A549 (cell line): ENCODE results near the gene TBX15.

ENCODE experiments used
- CHD2 ChIP-seq: fragments of 150-350 bp; IDR thresholded peaks from 2 replicates; pipeline ENCODE4 v1.6.1; 2014; ENCODE audit warnings: low read length; ENCODE audit not compliant: partially characterized antibody
- EP300 ChIP-seq, 2 experiments: fragments of >200 bp; sonication (Bioruptor Twin); formaldehyde crosslinking; IDR thresholded peaks; 2 replicates in 1 of 2; 3 replicates in 1 of 2; pipeline ENCODE4 v1.6.1; 2016 to 2017
- FOSL2 ChIP-seq, 2 experiments: fragments of 450-650 bp in 1 of 2; fragments of >200 bp in 1 of 2; sonication (Bioruptor Twin) in 1 of 2; formaldehyde crosslinking; IDR thresholded peaks; 2 replicates each; pipeline versions ENCODE4 v1.5.0 to v1.6.1; 2016 to 2020; ENCODE audit warnings: mild to moderate bottlenecking in 1 of 2, moderate library complexity in 1 of 2
- HOXB5 ChIP-seq: fragments of 250-450 bp; sonication (Bioruptor Pico); IDR thresholded peaks from 2 replicates; pipeline ENCODE4 v1.5.0; 2020; ENCODE audit warnings: mild to moderate bottlenecking, moderate library complexity
- JUN ChIP-seq, 2 experiments: fragments of >200 bp; sonication (Bioruptor Twin); formaldehyde crosslinking; IDR thresholded peaks; 2 replicates in 1 of 2; 3 replicates in 1 of 2; pipeline ENCODE4 v1.6.1; 2016 to 2017
- JUNB ChIP-seq: fragments of >200 bp; sonication (Bioruptor Twin); formaldehyde crosslinking; IDR thresholded peaks from 2 replicates; pipeline ENCODE4 v1.6.1; 2016
- KDM5A ChIP-seq: fragments of 200-600 bp; sonication (generic); IDR thresholded peaks from 2 replicates; pipeline ENCODE4 v1.6.1; 2016; ENCODE audit warnings: antibody characterized with exemption, mild to moderate bottlenecking
- NR3C1 ChIP-seq: fragments of >200 bp; sonication (Bioruptor Twin); formaldehyde crosslinking; IDR thresholded peaks from 3 replicates; pipeline ENCODE4 v1.6.1; 2017
- POLR2A ChIP-seq: IDR thresholded peaks from 2 replicates; pipeline ENCODE4 v1.6.1; 2012; ENCODE audit warnings: mild to moderate bottlenecking, low read length
- POLR2AphosphoS2 ChIP-seq: conservative IDR thresholded peaks from 2 replicates; pipeline ENCODE4 v1.6.1; 2012; ENCODE audit warnings: low read length, improper control_type of control experiment, inconsistent platforms
- RFX5 ChIP-seq: fragments of 450-650 bp; IDR thresholded peaks from 2 replicates; pipeline ENCODE4 v1.7.1; 2014; ENCODE audit warnings: antibody characterized with exemption, mild to moderate bottlenecking, moderate library complexity
- USF2 ChIP-seq: fragments of 450-650 bp; IDR thresholded peaks from 2 replicates; pipeline ENCODE4 v1.6.1; 2014; ENCODE audit warnings: antibody characterized with exemption
- TF ChIP-seq, protein P1 (sequence below): fragments of >200 bp; sonication (Bioruptor Twin); formaldehyde crosslinking; IDR thresholded peaks from 3 replicates; pipeline ENCODE4 v1.5.1; 2016
- TF ChIP-seq, protein P2 (sequence below): IDR thresholded peaks from 2 replicates; pipeline ENCODE4 v1.6.1; 2012

- TF ChIP-seq POLR2A: no peak
- TF ChIP-seq KDM5A: no peak
- TF ChIP-seq HOXB5 (CRISPR knock-in tag): no peak
- TF ChIP-seq, protein P1, sequence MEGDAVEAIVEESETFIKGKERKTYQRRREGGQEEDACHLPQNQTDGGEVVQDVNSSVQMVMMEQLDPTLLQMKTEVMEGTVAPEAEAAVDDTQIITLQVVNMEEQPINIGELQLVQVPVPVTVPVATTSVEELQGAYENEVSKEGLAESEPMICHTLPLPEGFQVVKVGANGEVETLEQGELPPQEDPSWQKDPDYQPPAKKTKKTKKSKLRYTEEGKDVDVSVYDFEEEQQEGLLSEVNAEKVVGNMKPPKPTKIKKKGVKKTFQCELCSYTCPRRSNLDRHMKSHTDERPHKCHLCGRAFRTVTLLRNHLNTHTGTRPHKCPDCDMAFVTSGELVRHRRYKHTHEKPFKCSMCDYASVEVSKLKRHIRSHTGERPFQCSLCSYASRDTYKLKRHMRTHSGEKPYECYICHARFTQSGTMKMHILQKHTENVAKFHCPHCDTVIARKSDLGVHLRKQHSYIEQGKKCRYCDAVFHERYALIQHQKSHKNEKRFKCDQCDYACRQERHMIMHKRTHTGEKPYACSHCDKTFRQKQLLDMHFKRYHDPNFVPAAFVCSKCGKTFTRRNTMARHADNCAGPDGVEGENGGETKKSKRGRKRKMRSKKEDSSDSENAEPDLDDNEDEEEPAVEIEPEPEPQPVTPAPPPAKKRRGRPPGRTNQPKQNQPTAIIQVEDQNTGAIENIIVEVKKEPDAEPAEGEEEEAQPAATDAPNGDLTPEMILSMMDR: no peak
- TF ChIP-seq EP300 (IDR thresholded peaks at IDR 0.05): no peak
- no peak for TF ChIP-seq RFX5
- no peak for TF ChIP-seq JUNB
- TF ChIP-seq JUN (IDR thresholded peaks at IDR 0.05): no peak
- no peak for TF ChIP-seq USF2
- TF ChIP-seq, protein P2, sequence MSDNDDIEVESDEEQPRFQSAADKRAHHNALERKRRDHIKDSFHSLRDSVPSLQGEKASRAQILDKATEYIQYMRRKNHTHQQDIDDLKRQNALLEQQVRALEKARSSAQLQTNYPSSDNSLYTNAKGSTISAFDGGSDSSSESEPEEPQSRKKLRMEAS: no peak
- no peak for TF ChIP-seq NR3C1
- no peak for TF ChIP-seq FOSL2 (IDR thresholded peaks at IDR 0.05)
- no peak for TF ChIP-seq FOSL2 (CRISPR knock-in tag; IDR thresholded peaks at IDR 0.05)
- TF ChIP-seq CHD2: no peak
- no peak for TF ChIP-seq POLR2AphosphoS2
Measured at GRCh38 chr1:118890851-118891384, 97.2 kb downstream of the TBX15 start.
